SU-DHL-6 (cell line): ENCODE results near the gene ALAS1.

Source experiments
- H2AFZ ChIP-seq: fragments of 200-600 bp; sonication (generic); 2 replicates; pipeline ENCODE4 v1.6.1; 2014; ENCODE audit warnings: low read depth, mild to moderate bottlenecking, moderate library complexity, mixed read lengths, antibody characterized with exemption, low read length; ENCODE audit not compliant: severe bottlenecking
- H3F3A ChIP-seq: fragments of 200-600 bp; shearing (Covaris generic); 2 replicates; pipeline ENCODE4 v1.6.0; 2016; ENCODE audit warnings: antibody characterized with exemption, mild to moderate bottlenecking; ENCODE audit not compliant: insufficient read depth
- H3K27ac ChIP-seq: fragments of 200-600 bp; sonication (generic); 2 replicates; pipeline ENCODE4 v1.5.1; 2016; ENCODE audit warnings: low read depth, mild to moderate bottlenecking, low read length, moderate library complexity, mixed read lengths
- H3K27me3 ChIP-seq: fragments of 200-600 bp; sonication (generic), shearing (Covaris generic); 2 replicates; pipeline ENCODE4 v1.6.0; 2014; ENCODE audit warnings: mild to moderate bottlenecking, low read length
- H3K36me3 ChIP-seq: fragments of 200-600 bp; sonication (generic); 2 replicates; pipeline ENCODE4 v1.6.1; 2014; ENCODE audit warnings: mild to moderate bottlenecking, low read length, mixed read lengths
- H3K4me2 ChIP-seq: fragments of 300-600, 200-600 bp; shearing (Covaris generic), sonication (generic); 2 replicates; pipeline ENCODE4 v1.6.0; 2014; ENCODE audit warnings: low read length, low read depth, mild to moderate bottlenecking; ENCODE audit not compliant: poor library complexity, severe bottlenecking
- H3K4me3 ChIP-seq: fragments of 200-600 bp; sonication (generic); 2 replicates; pipeline ENCODE4 v1.5.1; 2014; ENCODE audit warnings: antibody characterized with exemption, low read length, mild to moderate bottlenecking, mixed read lengths; ENCODE audit not compliant: insufficient read depth, poor library complexity, severe bottlenecking
- H3K79me2 ChIP-seq: fragments of 200-600 bp; sonication (generic); 2 replicates; pipeline ENCODE4 v1.6.1; 2014; ENCODE audit warnings: mild to moderate bottlenecking, low read length, moderate library complexity; ENCODE audit not compliant: insufficient read depth
- H3K9ac ChIP-seq: fragments of 200-600 bp; sonication (generic); 2 replicates; pipeline ENCODE4 v1.7.0; 2014; ENCODE audit warnings: mild to moderate bottlenecking, low read length
- H3K9me2 ChIP-seq: fragments of 200-600 bp; sonication (generic); replicated peaks from 2 replicates; pipeline ENCODE4 v1.6.1; 2014; ENCODE audit warnings: low read length; ENCODE audit not compliant: insufficient read depth
- H3K9me3 ChIP-seq: fragments of 200-600 bp; sonication (generic); 2 replicates; pipeline ENCODE4 v1.6.1; 2014; ENCODE audit warnings: low read length, mixed read lengths; ENCODE audit not compliant: insufficient read depth
- H4K20me1 ChIP-seq: fragments of 200-600 bp; sonication (generic); 2 replicates; pipeline ENCODE4 v1.6.1; 2014; ENCODE audit warnings: low read depth, mild to moderate bottlenecking, antibody characterized with exemption, low read length, moderate library complexity, mixed read lengths
- EZH2phosphoT487 ChIP-seq: fragments of 200-600 bp; sonication (generic), shearing (Covaris generic); conservative IDR thresholded peaks from 2 replicates; pipeline ENCODE4 v1.6.1; 2018; ENCODE audit warnings: mild to moderate bottlenecking, antibody characterized with exemption, low read length, moderate library complexity, mixed read lengths
- TF ChIP-seq, protein P1 (sequence below): fragments of 200-600 bp; sonication (generic); IDR thresholded peaks from one replicate; pipeline ENCODE4 v1.5.1; 2017; ENCODE audit warnings: antibody characterized with exemption, mild to moderate bottlenecking, low read length, moderate library complexity; ENCODE audit not compliant: insufficient read depth, poor library complexity, severe bottlenecking

Gene ALAS1

DNA sequence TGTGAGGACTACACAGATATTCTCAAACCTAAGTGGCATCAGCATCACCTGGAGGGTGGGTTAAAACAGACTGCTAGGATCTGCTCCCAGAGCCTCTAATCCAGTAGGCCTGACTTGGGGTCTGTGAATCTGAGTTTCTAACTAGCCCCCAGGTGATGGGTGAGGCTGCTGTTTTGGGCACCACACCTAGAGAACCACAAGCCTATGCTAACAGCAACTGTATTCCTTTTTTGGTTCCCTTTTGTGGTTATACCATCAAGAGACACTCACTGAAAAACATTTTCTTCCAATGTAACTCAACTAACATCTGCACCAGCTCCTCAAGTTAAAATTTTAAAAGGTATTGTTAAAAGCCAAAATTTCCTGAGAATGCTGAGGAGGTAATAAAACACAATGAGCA is 64.5 kb downstream of the ALAS1 start:
- Histone ChIP-seq H3K9ac (no peak overlapping the region), H4K20me1 (peaks cover 6% of the 10 kb centered on the region; the same call in 1 of the 2 replicates), H2AFZ (no peak overlapping the region), H3K9me2 (no peaks in the 10 kb centered on the region), H3K4me2 (no peak overlapping the region), H3K27ac (no peak overlapping the region), H3K4me3 (no peak overlapping the region), H3F3A (peaks cover 7% of the 10 kb centered on the region), H3K36me3 (peaks cover 71% of the 10 kb centered on the region), H3K9me3 (no peaks in the 10 kb centered on the region), H3K79me2 (peaks cover 35% of the 10 kb centered on the region), H3K27me3 (no peaks in the 10 kb centered on the region)
- TF ChIP-seq EZH2phosphoT487 = no peak
- TF ChIP-seq, protein P1, sequence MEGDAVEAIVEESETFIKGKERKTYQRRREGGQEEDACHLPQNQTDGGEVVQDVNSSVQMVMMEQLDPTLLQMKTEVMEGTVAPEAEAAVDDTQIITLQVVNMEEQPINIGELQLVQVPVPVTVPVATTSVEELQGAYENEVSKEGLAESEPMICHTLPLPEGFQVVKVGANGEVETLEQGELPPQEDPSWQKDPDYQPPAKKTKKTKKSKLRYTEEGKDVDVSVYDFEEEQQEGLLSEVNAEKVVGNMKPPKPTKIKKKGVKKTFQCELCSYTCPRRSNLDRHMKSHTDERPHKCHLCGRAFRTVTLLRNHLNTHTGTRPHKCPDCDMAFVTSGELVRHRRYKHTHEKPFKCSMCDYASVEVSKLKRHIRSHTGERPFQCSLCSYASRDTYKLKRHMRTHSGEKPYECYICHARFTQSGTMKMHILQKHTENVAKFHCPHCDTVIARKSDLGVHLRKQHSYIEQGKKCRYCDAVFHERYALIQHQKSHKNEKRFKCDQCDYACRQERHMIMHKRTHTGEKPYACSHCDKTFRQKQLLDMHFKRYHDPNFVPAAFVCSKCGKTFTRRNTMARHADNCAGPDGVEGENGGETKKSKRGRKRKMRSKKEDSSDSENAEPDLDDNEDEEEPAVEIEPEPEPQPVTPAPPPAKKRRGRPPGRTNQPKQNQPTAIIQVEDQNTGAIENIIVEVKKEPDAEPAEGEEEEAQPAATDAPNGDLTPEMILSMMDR = no peak
